NT2/D1 (cell line): Measurements from ENCODE around the gene TTBK1.

Source experiments
- SUZ12 ChIP-seq: IDR thresholded peaks from 2 replicates; pipeline ENCODE4 v1.6.1; 2011; ENCODE audit not compliant: insufficient read length, insufficient read depth; ENCODE audit errors: extremely low read depth
- YY1 ChIP-seq: IDR thresholded peaks from 2 replicates; pipeline ENCODE4 v1.6.1; 2011; ENCODE audit not compliant: insufficient read length, insufficient read depth
- ZNF274 ChIP-seq: IDR thresholded peaks from 2 replicates; pipeline ENCODE4 v1.6.1; 2011; ENCODE audit warnings: mild to moderate bottlenecking, low read depth, low read length

- TF ChIP-seq ZNF274 (no peak), YY1 (no peak), SUZ12 (no peak)
Measured at GRCh38 chr6:43283514-43283901, 40.2 kb downstream of the TTBK1 start.
